ENCODE results near the gene ZP2.

Gene ZP2

GRCh38 chr16:21208446-21209230 lies 2.7 kb downstream of the ZP2 start:
- TF ChIP-seq CTCF (IDR thresholded peaks at IDR 0.05): no peak

GRCh38 chr16:21206550-21206949 lies 4.8 kb downstream of the ZP2 start:
- TF ChIP-seq CTCF (IDR thresholded peaks at IDR 0.05): no peak

GRCh38 chr16:21205303-21205702 lies 6.1 kb downstream of the ZP2 start:
- no peak for TF ChIP-seq CTCF (IDR thresholded peaks at IDR 0.05)

GRCh38 chr16:21203155-21203797 lies 8.1 kb downstream of the ZP2 start:
- no peak for TF ChIP-seq CTCF (IDR thresholded peaks at IDR 0.05)

- TF ChIP-seq CTCF (IDR thresholded peaks at IDR 0.05): no peak
Observed at GRCh38 chr16:21199607-21200218, 11.7 kb downstream of the ZP2 start.

- TF ChIP-seq CTCF (IDR thresholded peaks at IDR 0.05): no peak
Observed at GRCh38 chr16:21197621-21198020, 13.8 kb downstream of the ZP2 start.

- no peak for TF ChIP-seq CTCF (IDR thresholded peaks at IDR 0.05)
Observed at GRCh38 chr16:21197112-21197511, 14.3 kb downstream of the ZP2 start.
